Fibroblast of lung (primary cell): ENCODE measurements around the gene CAVIN1.

ENCODE experiments used
- CTCF ChIP-seq, 2 donors: IDR thresholded peaks in 1 of 2; conservative IDR thresholded peaks in 1 of 2; 1 replicate in 1 of 2; 2 replicates in 1 of 2; pipeline ENCODE4 v1.5.1; 2011 to 2012; ENCODE audit warnings: low read length in 2 of 2, control low read depth in 1 of 2, inconsistent platforms in 1 of 2, low read depth in 1 of 2, mild to moderate bottlenecking in 1 of 2
- EZH2 ChIP-seq: IDR thresholded peaks from 2 replicates; pipeline ENCODE4 v1.5.1; 2012; ENCODE audit warnings: low read length, control low read depth, mild to moderate bottlenecking; ENCODE audit errors: missing control alignments

GRCh38 chr17:42402117-42402516 is 20.9 kb downstream of the CAVIN1 start:
- TF ChIP-seq CTCF (conservative IDR thresholded peaks at IDR 0.05 in 1 of 2, IDR thresholded peaks at IDR 0.05 in 1 of 2; ENCODE audit: low read depth in 1 of 2, low read length in 2 of 2) (no peak), EZH2 (no peak)
